PC-3 (cell line): ENCODE data around the gene RIPOR2. TPM values are rescaled to one million over a fixed set of nuclear protein-coding genes. Genes with fewer than 3 reads are reported as not detected.

Experiments
- ATAC-seq: fragments of 200-7000 bp; cut with Tn5 transposase; 2 replicates; pipeline ENCODE4 v1.9.1; 2020; ENCODE audit warnings: mild to moderate bottlenecking, moderate library complexity
- BruUV-seq: library from RNA; stranded (reverse); fragments of 400-500 nt; replicated peaks from 2 replicates; lab custom pipeline; 2021; lab: Mats Ljungman, UMichigan
- CTCF ChIA-PET: fragments of 300-600 bp; sonication (Branson Sonifier 250); formaldehyde crosslinking; loops from one replicate; lab custom pipeline; 2022; ENCODE audit warnings: antibody characterized with exemption; lab: Charles Lee
- POLR2A ChIA-PET: fragments of 300-600 bp; sonication (Branson Sonifier 250); formaldehyde crosslinking; loops from one replicate; lab custom pipeline; 2022; ENCODE audit warnings: antibody characterized with exemption; ENCODE audit not compliant: unreplicated experiment; lab: Charles Lee
- DNase-seq: peaks from one replicate; pipeline ENCODE4 v3.0.0-alpha.2; 2015
- H2AFZ ChIP-seq: fragments of 300-600 bp; sonication (generic); 2 replicates; pipeline ENCODE4 v1.6.0; 2016; ENCODE audit warnings: antibody characterized with exemption, low read length
- H3F3A ChIP-seq: fragments of 300-600 bp; sonication (generic); one replicate; pipeline ENCODE4 v1.6.0; 2017; ENCODE audit warnings: antibody characterized with exemption, low read length, control low read depth, mild to moderate bottlenecking; ENCODE audit not compliant: unreplicated experiment
- H3K27ac ChIP-seq: fragments of 300-600 bp; sonication (generic); 2 replicates; pipeline ENCODE4 v1.5.1; 2016; ENCODE audit warnings: mild to moderate bottlenecking, low read length
- H3K27me3 ChIP-seq: fragments of 300-600 bp; sonication (generic); 2 replicates; pipeline ENCODE4 v1.6.1; 2016; ENCODE audit warnings: low read length, mixed read lengths
- H3K36me3 ChIP-seq: fragments of 300-600 bp; sonication (generic); 2 replicates; pipeline ENCODE4 v1.6.1; 2016; ENCODE audit warnings: low read depth, mixed run types, low read length, mixed read lengths
- H3K4me1 ChIP-seq: fragments of 300-600 bp; sonication (generic); 2 replicates; pipeline ENCODE4 v1.5.1; 2016; ENCODE audit warnings: low read length; ENCODE audit not compliant: insufficient read depth
- H3K4me2 ChIP-seq: fragments of 300-600 bp; sonication (generic); 2 replicates; pipeline ENCODE4 v1.6.0; 2016; ENCODE audit warnings: low read length
- H3K4me3 ChIP-seq: fragments of 300-600 bp; sonication (generic); 2 replicates; pipeline ENCODE4 v1.5.1; 2016; ENCODE audit warnings: mild to moderate bottlenecking, low read length, mixed read lengths
- H3K79me2 ChIP-seq: fragments of 300-600 bp; sonication (generic); 2 replicates; pipeline ENCODE4 v1.6.1; 2017; ENCODE audit warnings: low read length, mixed read lengths
- H3K9ac ChIP-seq: fragments of 300-600 bp; sonication (generic); 2 replicates; pipeline ENCODE4 v1.6.0; 2016; ENCODE audit warnings: mild to moderate bottlenecking, low read length
- H3K9me2 ChIP-seq: fragments of 300-600 bp; sonication (generic); replicated peaks from 2 replicates; pipeline ENCODE4 v1.6.1; 2016; ENCODE audit warnings: mixed run types, low read length, mixed read lengths
- H3K9me3 ChIP-seq: fragments of 300-600 bp; sonication (generic); 2 replicates; pipeline ENCODE4 v1.6.1; 2016; ENCODE audit warnings: low read length, mixed read lengths
- H4K20me1 ChIP-seq: fragments of 300-600 bp; sonication (generic); 2 replicates; pipeline ENCODE4 v1.6.1; 2016; ENCODE audit warnings: low read length, mixed read lengths
- CTCF ChIP-seq: fragments of 300-600 bp; sonication (generic); conservative IDR thresholded peaks from 2 replicates; pipeline ENCODE4 v1.5.1; 2017; ENCODE audit warnings: antibody characterized with exemption, low read depth, mild to moderate bottlenecking, low read length
- EZH2 ChIP-seq: fragments of 300-600 bp; sonication (generic); IDR thresholded peaks from one replicate; pipeline ENCODE4 v1.6.1; 2017; ENCODE audit warnings: antibody characterized with exemption, mild to moderate bottlenecking, low read length; ENCODE audit not compliant: unreplicated experiment
- EZH2phosphoT487 ChIP-seq: fragments of 300-600 bp; sonication (generic); IDR thresholded peaks from 2 replicates; pipeline ENCODE4 v1.6.1; 2018; ENCODE audit warnings: mild to moderate bottlenecking, antibody characterized with exemption, low read length, borderline replicate concordance
- intact Hi-C: fragments of 100-400 bp; cut with micrococcal nuclease; formaldehyde crosslinking; loops from 2 replicates; pipeline ENCODE4 v1.9.0; 2023
- total RNA-seq: library from RNA; depleted of rRNA; stranded (reverse); fragments of >200 nt; gene quantifications from 2 replicates; pipeline ENCODE4 v1.2.3, GENCODE V29; 2014

Gene RIPOR2
- total RNA-seq, 1 experiment from 2014 or later, result 0.44 TPM

GRCh38 chr6:24898676-24899075 lies 37.1 kb downstream of the RIPOR2 start:
- no peaks in the 10 kb centered on the region for H4K20me1 ChIP-seq
- CTCF ChIA-PET, result no interaction called here
- intact Hi-C loops, result no loop called here
- POLR2A ChIA-PET, result no interaction called here
- no peaks in the 10 kb centered on the region for H3K9me2 ChIP-seq
- H3K4me2 ChIP-seq, result no peak overlapping the region
- no peaks in the 10 kb centered on the region for H3K27me3 ChIP-seq
- BruUV-seq, result no TSS peak
- H3K79me2 ChIP-seq, result no peaks in the 10 kb centered on the region
- no peak overlapping the region for H3K9ac ChIP-seq
- no peak overlapping the region for H3K27ac ChIP-seq
- no peak overlapping the region for H3K4me3 ChIP-seq
- H3F3A ChIP-seq, result peaks cover 4% of the 10 kb centered on the region
- no peak for ATAC-seq
- no peak for DNase-seq
- no peaks in the 10 kb centered on the region for H3K36me3 ChIP-seq
- H2AFZ ChIP-seq, result no peak overlapping the region
- peaks cover 22% of the 10 kb centered on the region for H3K4me1 ChIP-seq
- TF ChIP-seq CTCF (no peak), EZH2 (no peak), EZH2phosphoT487 (no peak)
- no peaks in the 10 kb centered on the region for H3K9me3 ChIP-seq

DNA sequence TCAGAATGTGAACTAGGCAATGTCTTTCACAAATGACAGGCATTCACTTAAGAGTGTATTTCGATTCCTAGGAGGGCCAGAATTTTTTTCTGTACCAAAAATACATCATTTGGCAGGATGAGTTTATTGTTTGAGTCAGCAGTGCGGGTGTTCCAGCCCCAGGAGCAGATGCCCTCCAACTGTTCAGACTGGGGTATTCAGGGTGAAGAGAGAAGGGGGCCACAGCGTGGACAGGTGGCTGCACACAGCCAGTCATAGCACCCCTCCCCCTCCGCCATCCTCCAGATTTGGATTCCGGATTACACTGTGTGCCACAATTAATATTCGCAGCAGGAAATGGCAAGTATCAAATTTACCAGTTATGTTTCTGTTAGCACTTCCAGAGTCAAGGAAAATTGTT lies 38.6 kb downstream of the RIPOR2 start:
- Histone ChIP-seq H3K4me2 (no peak overlapping the region), H3K79me2 (no peaks in the 10 kb centered on the region), H3K9me3 (no peaks in the 10 kb centered on the region), H3F3A (no peaks in the 10 kb centered on the region), H3K27me3 (no peaks in the 10 kb centered on the region), H3K4me3 (no peak overlapping the region), H4K20me1 (no peaks in the 10 kb centered on the region), H3K9ac (no peak overlapping the region), H3K36me3 (no peaks in the 10 kb centered on the region), H3K9me2 (no peaks in the 10 kb centered on the region), H2AFZ (no peak overlapping the region), H3K27ac (no peak overlapping the region), H3K4me1 (peaks cover 10% of the 10 kb centered on the region)
- DNase-seq (no peak), ATAC-seq (no peak)
- intact Hi-C loops, result no loop called here
- POLR2A ChIA-PET, result no interaction called here
- CTCF ChIA-PET, result no interaction called here
- TF ChIP-seq EZH2 (no peak), CTCF (no peak), EZH2phosphoT487 (no peak)
- BruUV-seq, result no TSS peak

DNA sequence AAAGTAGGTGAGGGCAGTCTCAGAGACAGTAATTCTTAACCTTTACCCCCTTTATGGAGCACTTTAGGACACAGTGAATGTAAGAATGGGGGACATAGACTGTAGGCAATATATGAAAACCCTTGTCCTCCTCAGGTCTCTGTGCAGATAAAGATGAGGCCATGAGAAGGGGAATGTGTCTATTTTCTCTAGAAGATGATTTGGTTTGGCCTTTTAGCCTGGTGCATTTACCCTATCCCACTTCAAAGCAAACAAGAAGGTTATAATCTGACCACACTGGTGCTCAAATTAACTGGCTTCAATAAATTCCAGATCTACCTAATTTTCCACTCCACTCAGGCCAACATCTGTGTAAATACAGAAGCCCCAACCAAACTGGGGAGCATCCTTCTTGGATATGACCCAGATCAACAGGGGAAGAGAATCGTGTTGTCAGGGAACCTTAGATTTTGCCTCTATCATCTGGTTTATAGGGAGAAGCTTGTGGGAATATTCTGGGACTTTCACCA lies 42.4 kb downstream of the RIPOR2 start:
- Histone ChIP-seq H2AFZ (no peak overlapping the region), H3K9ac (no peak overlapping the region), H3K36me3 (no peaks in the 10 kb centered on the region), H4K20me1 (no peaks in the 10 kb centered on the region), H3K27ac (no peak overlapping the region), H3K9me2 (no peaks in the 10 kb centered on the region), H3K4me3 (no peak overlapping the region), H3K4me1 (no peaks in the 10 kb centered on the region), H3K79me2 (no peaks in the 10 kb centered on the region), H3K4me2 (no peak overlapping the region), H3K27me3 (no peaks in the 10 kb centered on the region), H3F3A (no peaks in the 10 kb centered on the region), H3K9me3 (no peaks in the 10 kb centered on the region)
- no peak for TF ChIP-seq EZH2phosphoT487
- no peak for TF ChIP-seq EZH2
- TF ChIP-seq CTCF, result no peak
- ChIA-PET POLR2A (no interaction called here), CTCF (no interaction called here)
- BruUV-seq, result no TSS peak
- intact Hi-C loops, result no loop called here
- no peak for DNase-seq
- no peak for ATAC-seq
